Kidney glomerular epithelial cell (primary cell): ENCODE results near the gene CYGB.
"Not testable (repeated sequence)": the region's sequence is repeated elsewhere in the genome, so short reads cannot be mapped to it uniquely, and the experiment has no call there.

ENCODE experiments used
- DNase-seq: peaks from one replicate; lab custom pipeline; 2025; lab: John Stamatoyannopoulos, UW

The CYGB gene

DNA sequence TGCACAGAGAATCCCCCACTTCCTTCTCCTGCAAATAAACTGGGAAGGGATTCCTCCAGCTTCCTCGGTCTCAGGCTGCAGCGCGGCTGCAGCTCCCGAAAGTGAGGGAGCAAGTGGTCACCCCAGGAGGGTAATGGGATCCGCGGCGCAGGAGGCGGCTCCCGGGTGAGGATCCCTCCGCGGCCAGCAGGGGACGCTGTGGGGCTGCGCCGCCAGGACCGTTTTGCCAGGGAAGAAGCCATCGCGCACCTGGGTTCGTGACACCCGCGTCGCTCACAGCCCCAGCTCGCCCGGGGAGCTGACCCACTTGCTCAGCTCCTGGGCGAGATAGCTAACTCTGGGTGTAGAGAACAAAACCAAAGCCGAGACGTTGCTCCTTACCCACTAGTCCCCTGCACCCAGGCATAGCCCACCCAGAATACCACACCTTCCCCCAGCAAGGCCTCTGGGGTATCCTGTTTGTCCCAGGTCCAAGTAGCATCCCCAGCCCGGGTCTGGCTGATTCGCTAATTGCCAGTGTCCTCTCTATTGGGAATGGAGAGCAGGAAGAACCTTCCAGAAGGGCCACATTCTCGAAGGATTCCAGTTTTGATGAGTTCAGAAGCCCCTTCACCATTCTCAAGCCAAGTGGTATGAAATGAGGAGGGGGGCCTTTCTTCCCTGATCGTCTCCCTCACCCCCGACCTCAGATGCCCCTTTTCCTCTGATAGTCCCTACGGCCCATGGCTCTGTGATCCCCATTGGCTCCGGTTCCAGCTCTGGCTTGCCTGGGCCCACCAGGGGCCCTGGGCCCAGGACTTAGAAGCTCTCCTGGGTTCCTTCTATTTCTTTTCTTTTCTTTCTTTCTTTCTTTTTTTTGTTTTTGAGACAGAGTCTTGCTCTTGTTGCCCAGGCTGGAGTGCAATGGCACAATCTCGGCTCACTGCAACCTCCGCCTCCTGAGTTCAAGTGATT, 14.1 kb downstream of the CYGB start:
- peak; percentile 27 for DNase-seq

DNA sequence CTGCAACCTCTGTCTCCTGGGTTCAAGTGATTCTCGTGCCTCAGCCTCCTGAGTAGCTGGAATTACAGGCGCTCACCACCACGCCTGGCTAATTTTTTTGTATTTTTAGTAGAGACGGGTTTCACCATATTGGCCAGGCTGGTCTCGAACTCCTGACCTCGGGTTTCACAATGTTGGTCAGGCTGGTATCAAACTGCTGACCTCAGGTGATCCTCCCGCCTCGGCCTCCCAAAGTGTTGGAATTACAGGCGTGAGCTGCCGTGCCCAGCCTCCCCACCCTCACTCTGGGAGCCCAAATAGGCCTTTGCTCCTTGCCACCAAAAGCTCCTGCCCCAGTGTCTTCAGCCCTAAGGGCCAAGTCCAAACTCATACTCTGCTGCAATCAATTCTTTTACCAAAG, 15.8 kb downstream of the CYGB start:
- not testable (repeated sequence) for DNase-seq

DNA sequence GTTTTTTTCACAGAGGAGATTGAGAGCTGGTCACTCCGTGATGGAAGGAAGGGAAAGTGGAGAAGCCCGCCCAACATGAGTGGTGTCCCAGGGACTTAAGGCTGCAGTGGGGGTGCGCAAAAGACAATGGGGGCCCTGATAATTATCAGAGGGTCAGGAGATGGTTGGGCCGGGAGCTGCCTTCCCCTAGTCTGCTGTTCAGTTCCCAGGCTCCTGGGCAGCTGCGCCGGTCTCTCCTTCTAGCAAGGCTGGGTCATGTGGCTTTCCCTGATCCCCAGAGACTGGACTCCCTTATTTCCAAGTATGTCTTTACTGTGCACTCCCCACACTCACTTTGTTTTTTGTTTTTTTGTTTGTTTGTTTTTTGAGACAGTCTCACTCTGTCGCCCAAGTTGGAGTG, 16.2 kb downstream of the CYGB start:
- DNase-seq, result no peak

DNA sequence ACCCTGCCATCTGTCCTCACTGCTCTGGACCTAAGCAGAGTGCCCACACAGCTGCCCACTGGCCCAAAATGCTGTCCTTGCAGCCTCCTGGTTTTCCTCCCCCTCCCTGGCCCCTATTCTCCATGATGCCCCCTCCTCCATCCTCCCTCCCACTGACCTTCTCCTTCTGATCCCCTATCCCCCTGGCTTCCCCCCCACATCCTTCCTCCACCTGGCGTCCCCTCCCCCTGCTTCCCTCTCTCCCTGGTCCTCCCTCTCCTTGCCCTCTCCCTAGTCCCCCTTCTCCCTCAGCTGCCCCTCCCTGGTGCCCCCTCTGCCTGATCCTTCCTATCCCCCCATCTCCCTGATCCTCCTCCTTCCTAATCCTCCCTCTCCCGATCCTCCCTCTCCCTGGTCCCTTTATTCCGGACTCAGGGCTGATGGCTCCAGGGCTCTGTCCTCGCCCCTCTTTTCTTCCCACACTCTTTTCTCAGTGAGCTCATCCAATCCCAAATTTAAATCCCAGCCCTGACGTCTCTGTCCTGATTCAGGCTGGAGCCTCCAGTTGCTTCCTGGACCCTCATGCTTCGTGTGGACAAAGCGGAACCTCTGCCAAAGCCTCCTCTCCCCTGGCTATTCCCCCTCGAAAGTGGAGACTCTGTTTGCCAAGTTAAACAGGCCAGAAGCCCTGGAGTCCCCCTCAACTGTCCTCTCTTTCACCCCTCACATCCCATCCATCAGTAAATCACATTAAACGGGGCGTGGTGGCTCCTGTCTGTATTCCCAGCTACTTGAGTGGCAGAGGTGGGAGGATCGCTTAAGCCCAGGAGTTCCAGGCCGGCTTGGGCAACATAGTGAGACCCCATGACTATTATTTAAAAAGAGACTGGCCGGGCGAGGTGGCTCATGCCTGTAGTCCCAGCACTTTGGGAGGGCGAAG, 18.2 kb downstream of the CYGB start:
- no peak for DNase-seq

GRCh38 chr17:76517638-76518038, 19.9 kb downstream of the CYGB start:
- peak; percentile 39 for DNase-seq

GRCh38 chr17:76515274-76515949, 22.1 kb downstream of the CYGB start:
- peak; percentile 82 for DNase-seq

GRCh38 chr17:76514355-76514754, 23.2 kb downstream of the CYGB start:
- DNase-seq, result not testable (repeated sequence)

- no peak for DNase-seq
Measured at GRCh38 chr17:76513306-76513692, 24.2 kb downstream of the CYGB start.

GRCh38 chr17:76512366-76513305, 24.9 kb downstream of the CYGB start:
- DNase-seq, result no peak

GRCh38 chr17:76511668-76512365, 25.7 kb downstream of the CYGB start:
- no peak for DNase-seq

GRCh38 chr17:76510831-76511244, 26.7 kb downstream of the CYGB start:
- no peak for DNase-seq

DNA sequence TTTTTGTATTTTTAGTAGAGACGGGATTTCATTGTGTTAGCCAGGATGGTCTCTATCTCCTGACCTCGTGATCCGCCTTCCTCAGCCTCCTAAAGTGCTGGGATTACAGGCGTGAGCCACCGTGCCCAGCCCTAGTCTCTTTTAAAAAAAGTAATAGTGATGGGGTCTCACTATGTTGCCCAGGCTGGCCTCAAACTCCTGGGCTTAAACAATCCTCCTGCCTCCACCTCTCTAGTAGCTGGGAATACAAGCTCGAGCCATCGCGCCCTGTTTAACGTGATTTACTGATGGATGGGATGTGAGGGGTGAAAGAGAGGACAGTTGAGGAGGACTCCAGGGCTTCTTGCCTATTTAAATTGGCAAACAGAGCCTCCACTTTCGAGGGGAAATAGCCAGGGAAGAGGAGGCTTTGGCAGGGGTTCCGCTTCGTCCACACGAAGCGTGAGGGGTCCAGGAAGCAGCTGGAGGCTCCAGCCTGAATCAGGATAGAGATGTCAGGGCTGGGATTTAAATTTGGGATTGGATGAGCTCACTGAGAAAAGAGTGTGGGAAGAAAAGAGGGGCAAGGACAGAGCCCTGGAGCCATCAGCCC, 28.9 kb downstream of the CYGB start:
- not testable (repeated sequence) for DNase-seq

DNA sequence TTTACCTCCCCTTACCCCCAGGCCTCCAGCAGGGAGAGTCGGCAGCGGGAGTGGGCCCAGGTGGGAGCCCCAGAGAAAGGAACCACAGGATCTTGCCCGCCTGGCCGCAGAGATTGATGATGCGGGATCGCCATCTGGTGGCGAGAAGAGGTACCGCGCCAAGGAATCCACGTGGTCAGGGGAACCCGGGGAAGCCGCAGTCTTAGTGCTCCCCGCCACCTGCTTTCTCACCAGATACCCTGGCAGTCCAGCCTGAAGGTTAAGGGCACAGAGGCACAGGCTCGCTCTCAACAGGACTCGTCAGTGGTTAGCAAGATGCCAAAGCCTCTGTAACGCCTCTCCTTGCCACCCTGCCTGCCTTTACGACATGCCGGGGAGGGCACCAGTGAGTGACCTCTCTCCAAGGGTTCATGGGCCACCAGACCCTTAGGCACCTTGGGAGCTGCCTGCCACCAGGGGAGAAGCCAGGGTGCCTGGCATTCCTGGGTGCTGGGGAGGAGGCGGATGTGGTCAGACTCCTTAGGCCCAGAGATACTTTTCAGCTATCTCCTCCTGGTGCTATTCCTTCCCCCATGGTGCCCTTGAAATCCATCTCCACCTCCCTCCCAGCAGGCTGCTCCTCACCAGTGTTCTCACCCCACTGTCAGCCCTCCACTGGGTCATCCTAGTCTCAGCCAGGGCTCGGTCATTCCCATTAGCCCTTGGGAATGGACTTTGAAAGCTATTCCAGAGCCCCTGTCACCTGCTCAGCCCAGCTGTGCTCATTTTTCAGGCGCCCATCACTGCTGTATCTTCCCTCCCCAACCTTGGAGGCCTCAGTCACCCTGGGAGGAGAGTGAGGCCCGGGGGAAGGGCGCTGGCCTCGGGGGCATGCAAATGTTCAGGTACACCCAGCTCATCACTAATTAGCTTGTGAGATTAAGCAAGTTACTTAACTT, 30.8 kb downstream of the CYGB start:
- DNase-seq, result peak; percentile 72

DNA sequence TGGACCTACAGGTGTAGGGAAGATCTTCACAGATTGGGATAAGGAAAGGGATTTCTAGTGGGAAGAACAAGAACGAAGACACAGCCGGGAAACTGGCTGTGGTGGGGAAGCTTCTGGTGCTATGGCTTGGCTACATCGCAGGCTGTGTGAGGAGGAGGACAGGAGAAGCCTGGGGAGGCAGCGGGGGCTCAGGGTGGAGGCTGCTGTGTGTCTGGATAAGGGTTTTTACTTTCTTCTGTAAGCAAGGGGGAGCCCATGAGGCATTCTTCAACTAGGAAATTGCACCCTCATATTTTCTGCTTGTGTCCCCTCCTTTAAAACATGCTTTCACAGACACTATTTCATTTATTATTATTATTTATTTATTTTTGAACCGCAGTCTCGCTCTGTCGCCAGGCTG, 33.4 kb downstream of the CYGB start:
- no peak for DNase-seq

- DNase-seq, result no peak
Measured at GRCh38 chr17:76502341-76503211, 34.9 kb downstream of the CYGB start.

GRCh38 chr17:76501827-76502307, 35.6 kb downstream of the CYGB start:
- no peak for DNase-seq

- DNase-seq, result peak; percentile 75
Measured at GRCh38 chr17:76501018-76501826, 36.3 kb downstream of the CYGB start, which contains the start of gene RHBDF2. TSS of gene RHBDF2 (minus strand) at chr17:76501423. CDS start at chr17:76481524, 19,899 bp downstream.
